Lower lobe of right lung (tissue), 2 donors: ENCODE data around the gene RIMKLB. TPM values are rescaled to one million over a fixed set of nuclear protein-coding genes. Genes with fewer than 3 reads are reported as not detected.
"Not testable (repeated sequence)": the region's sequence is repeated elsewhere in the genome, so short reads cannot be mapped to it uniquely, and the experiment has no call there.

Experiments used
- ATAC-seq, 2 donors: fragments of 200-7000 bp; cut with Tn5 transposase; one replicate each; pipeline ENCODE4 v1.9.1; 2020 to 2022; ENCODE audit warnings: mild to moderate bottlenecking in 2 of 2, moderate library complexity in 2 of 2
- DNase-seq: peaks from one replicate; pipeline ENCODE4 v3.0.0-alpha.2; 2020
- H3K27ac ChIP-seq: fragments of 200-600 bp; one replicate; pipeline ENCODE4 v1.8.0; 2022
- H3K27me3 ChIP-seq: fragments of 200-600 bp; one replicate; pipeline ENCODE4 v1.8.0; 2022; ENCODE audit warnings: low read depth
- H3K36me3 ChIP-seq: fragments of 200-600 bp; one replicate; pipeline ENCODE4 v1.8.0; 2022; ENCODE audit warnings: mild to moderate bottlenecking
- H3K4me1 ChIP-seq: fragments of 200-600 bp; one replicate; pipeline ENCODE4 v1.8.0; 2022
- H3K4me3 ChIP-seq: fragments of 200-600 bp; one replicate; pipeline ENCODE4 v1.8.0; 2022; ENCODE audit warnings: mild to moderate bottlenecking
- H3K9me3 ChIP-seq: fragments of 200-600 bp; one replicate; pipeline ENCODE4 v1.8.0; 2022
- CTCF ChIP-seq: fragments of 200-600 bp; IDR thresholded peaks from one replicate; pipeline ENCODE4 v1.8.0; 2022; ENCODE audit warnings: antibody characterized with exemption, mild to moderate bottlenecking
- intact Hi-C: fragments of 100-400 bp; cut with DNase I; formaldehyde crosslinking; loops from one replicate; pipeline ENCODE4 v1.11.0; 2022
- total RNA-seq: library from RNA; stranded (reverse); fragmentation: NEBNext Ultra II Directional; extraction: Animal tissue kit (Norgen Biotek cat#: 25700); gene quantifications from one replicate; pipeline ENCODE4 v1.2.1, GENCODE V29; 2021
- donor health status: DM: no; HTN: yes; CAD: no; lungs with severe emphysema.

The RIMKLB gene
- total RNA-seq, 1 donor from 2014 or later, result 30.5 TPM

- no peaks in the 10 kb centered on the region for H3K9me3 ChIP-seq
- no peaks in the 10 kb centered on the region for H3K27me3 ChIP-seq
- no peak for TF ChIP-seq CTCF
- intact Hi-C loops, result no loop called here
- DNase-seq (no peak), ATAC-seq (peak; percentile 89 to 91)
- peak overlapping the region; percentile 51 for H3K4me3 ChIP-seq
- H3K4me1 ChIP-seq, result peaks cover 19% of the 10 kb centered on the region
- peak overlapping the region; percentile 74 for H3K27ac ChIP-seq
- H3K36me3 ChIP-seq, result no peaks in the 10 kb centered on the region
Observed at GRCh38 chr12:8709124-8709830, 11.5 kb downstream of the RIMKLB start.

DNA sequence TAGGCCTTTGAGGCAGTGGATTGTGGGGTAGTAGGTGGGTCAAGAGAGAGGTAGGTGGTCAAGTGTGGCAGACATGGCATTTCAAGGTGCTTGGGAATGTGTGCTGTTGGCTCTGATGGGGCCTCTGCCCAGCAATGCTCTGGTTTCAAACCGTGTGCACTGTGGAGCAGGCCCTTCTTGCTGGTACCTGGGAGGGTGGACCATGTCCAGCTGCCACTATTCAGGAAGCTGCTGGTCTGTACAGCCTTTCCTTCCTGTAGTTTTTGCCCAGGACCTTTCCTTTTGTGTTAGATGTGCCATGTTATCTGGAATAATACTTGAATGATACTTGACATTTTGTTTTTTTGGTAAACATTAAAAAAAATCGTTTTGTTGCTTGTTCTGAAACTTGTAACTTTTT, 14.8 kb downstream of the RIMKLB start:
- no peak for TF ChIP-seq CTCF
- ATAC-seq, result peak; percentile 23 to 27

DNA sequence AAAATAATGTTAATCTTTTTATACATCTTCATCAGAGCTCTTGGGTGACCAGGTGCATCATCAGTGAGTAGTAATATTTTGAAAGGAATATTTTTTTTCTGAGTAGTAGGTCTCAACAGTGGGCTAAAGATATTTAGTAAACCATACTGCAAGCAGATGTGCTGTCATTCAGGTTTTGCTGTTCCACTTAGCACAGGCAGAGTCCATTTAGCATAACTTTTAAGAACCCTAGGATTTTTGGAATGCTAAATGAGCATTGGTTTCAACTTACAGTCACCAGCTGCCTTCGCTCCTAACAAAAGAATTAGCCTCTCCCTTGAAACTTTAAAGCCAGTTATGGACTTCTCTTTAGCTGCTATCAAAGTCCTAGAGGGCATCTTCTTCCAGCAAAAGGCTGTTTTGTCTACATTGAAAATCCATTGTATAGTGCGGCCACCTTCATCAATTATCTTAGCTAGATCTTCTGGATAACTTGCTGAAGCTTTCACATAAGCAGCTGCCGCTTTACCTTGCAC, 24.6 kb downstream of the RIMKLB start:
- peaks cover 14% of the 10 kb centered on the region for H3K36me3 ChIP-seq
- H3K4me3 ChIP-seq, result no peak overlapping the region
- no peak for TF ChIP-seq CTCF
- ATAC-seq (no peak), DNase-seq (no peak)
- intact Hi-C loops, result no loop called here
- H3K27ac ChIP-seq, result no peak overlapping the region
- peaks cover 3% of the 10 kb centered on the region for H3K4me1 ChIP-seq
- no peaks in the 10 kb centered on the region for H3K9me3 ChIP-seq
- H3K27me3 ChIP-seq, result no peaks in the 10 kb centered on the region

More for the DNA sequence above, 14.8 kb downstream of the RIMKLB start:
- intact Hi-C loops, result no loop called here
- no peaks in the 10 kb centered on the region for H3K27me3 ChIP-seq
- H3K4me3 ChIP-seq, result no peak overlapping the region
- no peak for DNase-seq
- H3K36me3 ChIP-seq, result peaks cover 11% of the 10 kb centered on the region
- peak overlapping the region; percentile 9 for H3K27ac ChIP-seq
- no peaks in the 10 kb centered on the region for H3K9me3 ChIP-seq
- H3K4me1 ChIP-seq, result peaks cover 19% of the 10 kb centered on the region

GRCh38 chr12:8734873-8735381, 37.1 kb downstream of the RIMKLB start:
- H3K4me1 ChIP-seq, result peaks cover 9% of the 10 kb centered on the region
- ATAC-seq, result no peak
- no peaks in the 10 kb centered on the region for H3K9me3 ChIP-seq
- intact Hi-C loops, result no loop called here
- no peaks in the 10 kb centered on the region for H3K27me3 ChIP-seq
- no peak for TF ChIP-seq CTCF
- no peaks in the 10 kb centered on the region for H3K36me3 ChIP-seq
- H3K27ac ChIP-seq, result no peak overlapping the region
- no peak overlapping the region for H3K4me3 ChIP-seq
- no peak for DNase-seq

- ATAC-seq, result peak in 1 of 2 donors; percentile 4
- Histone ChIP-seq H3K27me3 (no peaks in the 10 kb centered on the region), H3K4me3 (no peak overlapping the region), H3K36me3 (no peaks in the 10 kb centered on the region), H3K27ac (no peak overlapping the region), H3K9me3 (no peaks in the 10 kb centered on the region), H3K4me1 (no peaks in the 10 kb centered on the region)
- intact Hi-C loops, result no loop called here
- no peak for TF ChIP-seq CTCF
- no peak for DNase-seq
Observed at GRCh38 chr12:8742501-8742900, 44.7 kb downstream of the RIMKLB start.

- not testable (repeated sequence) for H3K27me3 ChIP-seq, H3K27ac ChIP-seq, DNase-seq
Observed at GRCh38 chr12:8743121-8743520, 45.3 kb downstream of the RIMKLB start.

GRCh38 chr12:8745631-8746030, 47.8 kb downstream of the RIMKLB start:
- H3K27ac ChIP-seq, H3K9me3 ChIP-seq, H3K4me1 ChIP-seq, H3K27me3 ChIP-seq, ATAC-seq, DNase-seq, H3K4me3 ChIP-seq, intact Hi-C loops: not testable (repeated sequence)
- peaks cover 10% of the 10 kb centered on the region for H3K36me3 ChIP-seq

More at GRCh38 chr12:8743121-8743520, 45.3 kb downstream of the RIMKLB start:
- intact Hi-C loops, H3K9me3 ChIP-seq, H3K4me3 ChIP-seq, H3K36me3 ChIP-seq, H3K4me1 ChIP-seq, ATAC-seq: not testable (repeated sequence)
